Kidney (tissue), 14 donors: Measurements from ENCODE around the gene GPC5. TPM values are rescaled to one million over a fixed set of nuclear protein-coding genes. Genes with fewer than 3 reads are reported as not detected.

ENCODE experiments used
- DNase-seq, 5 donors: peaks; one replicate each; pipeline ENCODE4 v3.0.0-alpha.2; 2013 to 2020
- FAIRE-seq: peaks from 2 replicates; lab custom pipeline; 2012; peaks lifted over from hg19 to GRCh38; lab: Jason Lieb, UNC
- H3K27ac ChIP-seq, 2 donors: one replicate each; pipeline ENCODE4 v1.7.0; 2013; ENCODE audit warnings: low read depth in 2 of 2, low read length in 2 of 2, inconsistent platforms in 1 of 2
- H3K27me3 ChIP-seq: one replicate; pipeline ENCODE4 v1.7.1; 2013; ENCODE audit warnings: low read length, inconsistent platforms; ENCODE audit not compliant: control insufficient read depth, insufficient read depth
- H3K36me3 ChIP-seq, 3 donors: one replicate each; pipeline versions ENCODE4 v1.7.0 to v1.7.1; 2013; ENCODE audit warnings: low read length in 3 of 3, control low read depth in 1 of 3, inconsistent platforms in 1 of 3; ENCODE audit not compliant: insufficient read depth in 3 of 3, control insufficient read depth in 2 of 3
- H3K4me1 ChIP-seq, 3 donors: one replicate each; pipeline versions ENCODE4 v1.7.0 to v1.7.1; 2013; ENCODE audit warnings: low read length in 3 of 3, inconsistent platforms in 1 of 3, low read depth in 1 of 3; ENCODE audit not compliant: control insufficient read depth in 2 of 3, insufficient read depth in 2 of 3
- H3K4me3 ChIP-seq, 3 donors: one replicate each; pipeline versions ENCODE4 v1.7.0 to v1.8.1; 2013; ENCODE audit warnings: low read length in 3 of 3, control low read depth in 1 of 3, inconsistent platforms in 1 of 3
- H3K9ac ChIP-seq, 3 donors: one replicate each; pipeline versions ENCODE4 v1.7.0 to v1.7.1; 2013; ENCODE audit warnings: low read length in 3 of 3, control low read depth in 1 of 3, inconsistent platforms in 1 of 3
- H3K9me3 ChIP-seq, 3 donors: one replicate each; pipeline versions ENCODE4 v1.7.0 to v1.7.1; 2013; ENCODE audit warnings: low read length in 3 of 3, control low read depth in 1 of 3, inconsistent platforms in 1 of 3; ENCODE audit not compliant: control insufficient read depth in 2 of 3, insufficient read depth in 1 of 3
- CTCF ChIP-seq: IDR thresholded peaks from 3 replicates; pipeline ENCODE4 v1.5.1; 2012; ENCODE audit warnings: mild to moderate bottlenecking, moderate library complexity, borderline replicate concordance; ENCODE audit not compliant: insufficient read depth; ENCODE audit errors: extremely low read depth
- intact Hi-C: fragments of 100-400 bp; cut with DNase I; formaldehyde crosslinking; loops from one replicate; pipeline ENCODE4 v1.11.1; 2022
- polyA plus RNA-seq: library from polyadenylated mRNA; stranded (reverse); fragments of 350-450 nt; fragmentation: Illumina TruSeq; extraction: RNeasy Lipid Tissue Mini Kit (QIAGEN cat#74804); gene quantifications from one replicate; pipeline ENCODE4 v1.2.3, GENCODE V29; 2014; ENCODE audit warnings: low read depth, low replicate concordance; ENCODE audit not compliant: insufficient read depth
- total RNA-seq: library from RNA; stranded (reverse); fragmentation: NEBNext Ultra II Directional; extraction: Animal tissue kit (Norgen Biotek cat#: 25700); gene quantifications from one replicate; pipeline ENCODE4 v1.2.1, GENCODE V29; 2021
- donor health status: control.
- donor health status: control.
- donor health status: control.
- donor health status: control.
- donor health status: control.
- donor health status: DM: yes; HTN: yes; CAD: no.
- donor health status: Normal renal cell carcinoma (clear cell type).

GPC5 gene
- total and polyA plus RNA-seq, 2 donors from 2014 or later, result 0.47 to 6.8 TPM

GRCh38 chr13:92307752-92308151 lies 909.3 kb downstream of the GPC5 start:
- Histone ChIP-seq H3K36me3 (no peaks in the 10 kb centered on the region), H3K27ac (no peak overlapping the region), H3K9ac (no peak overlapping the region), H3K4me1 (no peaks in the 10 kb centered on the region), H3K4me3 (no peak overlapping the region), H3K9me3 (no peaks in the 10 kb centered on the region), H3K27me3 (no peaks in the 10 kb centered on the region)
- no peak for TF ChIP-seq CTCF
- intact Hi-C loops, result no loop called here
- FAIRE-seq (no peak), DNase-seq (no peak)

GRCh38 chr13:92312823-92313222 lies 914.4 kb downstream of the GPC5 start:
- Histone ChIP-seq H3K27me3 (no peaks in the 10 kb centered on the region), H3K4me3 (no peak overlapping the region), H3K9ac (no peak overlapping the region), H3K36me3 (no peaks in the 10 kb centered on the region), H3K9me3 (no peaks in the 10 kb centered on the region), H3K4me1 (no peaks in the 10 kb centered on the region), H3K27ac (no peak overlapping the region)
- no peak for FAIRE-seq
- intact Hi-C loops, result no loop called here
- no peak for TF ChIP-seq CTCF
- DNase-seq, result no peak

- intact Hi-C loops, result no loop called here
- no peak overlapping the region for H3K9ac ChIP-seq
- H3K27ac ChIP-seq, result no peak overlapping the region
- no peaks in the 10 kb centered on the region for H3K9me3 ChIP-seq
- no peak overlapping the region for H3K4me3 ChIP-seq
- H3K36me3 ChIP-seq, result no peaks in the 10 kb centered on the region
- DNase-seq, result no peak
- no peak for FAIRE-seq
- no peaks in the 10 kb centered on the region for H3K4me1 ChIP-seq
- TF ChIP-seq CTCF, result no peak
- H3K27me3 ChIP-seq, result no peaks in the 10 kb centered on the region
These were observed 915.0 kb downstream of the GPC5 start for GRCh38 chr13:92313382-92313781.

- DNase-seq, result no peak
- Histone ChIP-seq H3K4me3 (no peak overlapping the region), H3K4me1 (no peaks in the 10 kb centered on the region), H3K36me3 (no peaks in the 10 kb centered on the region), H3K9me3 (no peaks in the 10 kb centered on the region), H3K27ac (no peak overlapping the region), H3K27me3 (no peaks in the 10 kb centered on the region), H3K9ac (no peak overlapping the region)
- no peak for TF ChIP-seq CTCF
- intact Hi-C loops, result no loop called here
- FAIRE-seq, result no peak
These were observed 916.8 kb downstream of the GPC5 start for GRCh38 chr13:92315265-92315664.
